ENCODE data around the gene H6PD.

H6PD gene

DNA sequence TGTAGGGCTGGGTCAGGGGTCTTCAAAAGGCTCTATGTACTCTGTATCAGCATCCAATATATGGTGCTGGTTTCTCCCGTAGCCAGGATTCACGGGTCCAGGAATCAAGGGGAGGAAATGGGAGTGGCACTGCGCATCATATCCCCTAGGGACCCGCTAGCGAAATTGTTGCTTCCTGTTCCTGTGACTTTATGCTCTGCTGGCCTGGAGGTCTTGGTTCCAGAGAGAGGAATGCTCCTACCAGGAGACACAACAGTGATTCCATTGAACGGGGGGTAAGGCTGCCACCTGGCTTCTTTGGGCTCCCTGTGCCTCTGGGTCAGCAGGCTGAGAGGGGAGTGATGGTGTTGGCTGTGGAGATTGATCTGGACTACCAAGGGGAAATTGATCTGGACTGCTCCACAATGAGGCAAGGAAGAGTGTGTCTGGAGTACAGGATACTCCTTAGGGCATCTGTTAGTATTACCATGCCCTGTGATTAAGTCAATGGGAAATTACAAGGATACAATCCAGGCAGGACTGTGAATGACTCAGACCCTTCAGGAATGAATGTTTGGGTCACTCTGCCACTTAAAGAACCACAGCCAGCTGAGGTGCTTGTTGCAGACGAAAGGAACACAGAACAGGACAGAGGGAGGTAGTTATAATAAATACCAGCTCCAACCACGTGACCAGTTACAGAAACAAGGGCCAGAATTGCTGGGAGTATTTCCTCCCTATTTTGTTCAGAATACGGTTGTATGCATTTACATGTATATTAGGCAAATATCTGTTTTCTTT is 68.4 kb downstream of the H6PD start:
- no peak for DNase-seq

- DNase-seq = no peak
Measured at GRCh38 chr1:9303916-9304315, 69.3 kb downstream of the H6PD start.

DNA sequence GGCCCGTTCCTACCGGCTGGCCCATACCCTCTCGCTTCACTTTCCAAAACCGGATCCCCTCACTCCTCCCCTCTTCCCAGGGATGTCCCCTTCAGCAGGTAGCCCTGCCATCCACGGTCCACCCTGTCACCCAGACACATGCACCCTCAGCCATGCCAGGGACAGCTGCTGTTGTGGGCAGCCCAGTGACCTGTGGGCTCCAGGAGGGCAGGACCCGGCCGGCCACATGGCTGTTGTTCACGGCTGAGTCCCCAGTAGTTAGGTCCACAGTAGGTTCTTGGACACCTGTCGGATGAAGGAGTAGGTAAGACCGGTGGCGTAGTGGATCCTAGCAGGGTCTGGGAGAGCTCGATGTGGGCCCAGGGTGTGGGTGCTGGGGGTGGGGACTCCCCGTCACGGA is 70.6 kb downstream of the H6PD start:
- no peak for DNase-seq

GRCh38 chr1:9306006-9306405 is 71.4 kb downstream of the H6PD start:
- no peak for DNase-seq

GRCh38 chr1:9307303-9307702 is 72.7 kb downstream of the H6PD start:
- DNase-seq = no peak

DNA sequence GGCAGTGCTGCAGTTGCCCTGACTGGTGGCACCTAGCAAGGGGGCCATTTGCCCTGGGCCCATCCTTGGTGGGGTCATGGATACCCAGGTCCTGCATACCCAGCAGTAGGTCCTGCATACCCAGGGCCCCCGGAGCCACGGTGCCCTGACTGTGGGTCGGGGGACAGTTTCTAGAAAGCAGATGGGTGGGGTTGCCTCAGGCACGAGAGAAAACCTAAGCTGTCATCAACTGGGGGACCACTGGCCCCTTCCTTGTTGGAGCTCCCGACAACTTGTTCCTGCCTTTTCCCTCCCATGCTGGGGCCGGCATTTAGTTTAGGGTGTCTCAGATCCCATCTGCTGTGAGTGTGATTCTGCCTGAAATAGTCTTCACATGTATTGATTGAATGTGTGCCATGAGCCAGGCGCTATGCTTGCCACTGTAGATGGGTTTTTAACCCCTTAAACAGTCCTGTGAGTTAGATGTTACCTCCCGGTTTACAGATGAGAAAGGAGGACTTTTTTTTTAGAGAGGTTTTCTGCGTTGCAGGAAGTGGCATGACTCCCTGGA is 73.7 kb downstream of the H6PD start:
- DNase-seq = no peak

- DNase-seq = no peak
Measured at GRCh38 chr1:9309080-9309479, 74.5 kb downstream of the H6PD start.

DNA sequence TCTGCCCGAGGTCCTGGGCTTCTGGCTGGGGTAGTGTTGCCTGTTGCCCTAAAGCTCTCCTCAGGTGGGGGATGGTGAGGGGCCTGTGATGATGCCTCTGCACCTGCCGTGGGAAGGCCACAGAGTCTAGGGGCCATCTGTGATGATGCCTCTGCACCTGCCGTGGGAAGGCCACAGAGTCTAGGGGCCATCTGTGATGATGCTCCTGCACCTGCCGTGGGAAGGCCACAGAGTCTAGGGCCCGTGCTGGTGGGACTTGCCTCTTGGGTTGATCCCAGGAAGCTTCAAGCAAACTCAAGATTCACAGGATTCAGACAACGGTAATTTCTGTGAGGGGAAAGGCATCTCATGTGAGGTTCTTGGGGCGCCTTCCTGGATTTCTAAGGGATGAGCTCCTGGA is 75.4 kb downstream of the H6PD start:
- DNase-seq = no peak

- DNase-seq = no peak
Measured at GRCh38 chr1:9311029-9311428, 76.5 kb downstream of the H6PD start.

DNA sequence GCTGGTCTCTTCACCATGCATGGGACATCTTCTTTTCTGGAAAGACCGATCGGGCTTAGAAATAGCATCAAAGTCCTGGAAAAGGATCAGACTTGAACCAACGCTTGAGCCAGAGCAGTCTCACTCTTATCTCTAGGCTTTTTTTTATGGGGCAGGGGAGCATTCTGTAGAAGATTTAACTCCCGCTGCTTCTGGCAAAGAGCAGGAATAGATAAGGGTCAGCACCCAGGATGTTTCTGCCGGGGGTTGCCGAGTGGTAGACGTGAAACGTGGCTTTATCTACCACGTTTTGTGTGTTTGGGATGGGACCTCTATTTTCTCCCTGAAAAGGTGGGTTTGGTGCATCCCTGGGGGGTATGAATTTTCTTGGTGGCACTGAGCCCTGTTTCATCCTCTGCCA is 76.9 kb downstream of the H6PD start:
- DNase-seq = no peak

DNA sequence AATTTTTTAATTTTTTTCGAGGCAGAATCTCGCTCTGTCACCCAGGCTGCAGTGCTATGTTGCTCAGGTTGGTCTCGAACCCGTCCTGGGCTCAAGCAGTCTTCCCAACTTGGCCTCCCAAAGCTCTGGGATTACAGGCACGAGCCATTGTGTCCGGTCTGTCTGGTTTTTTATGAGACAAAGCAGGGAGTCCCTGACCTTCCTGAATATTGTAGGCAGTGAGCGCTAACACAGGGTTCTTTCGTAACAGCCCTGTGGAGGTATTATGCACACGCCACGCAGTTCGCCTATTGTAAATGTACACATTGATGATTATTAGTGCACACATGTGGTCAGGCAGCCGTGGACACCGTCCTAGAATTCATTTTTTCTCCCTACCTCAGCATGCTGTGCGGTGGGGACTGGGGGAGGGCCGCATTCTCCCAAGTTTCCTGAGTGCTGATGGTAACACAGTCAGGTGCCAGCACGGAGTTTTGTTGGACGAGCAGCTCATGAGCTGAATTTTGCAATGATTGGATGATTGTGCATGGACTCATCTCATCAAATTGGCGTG is 77.7 kb downstream of the H6PD start:
- no peak for DNase-seq

- DNase-seq = no peak
Measured at GRCh38 chr1:9313576-9313975, 79.0 kb downstream of the H6PD start.

DNA sequence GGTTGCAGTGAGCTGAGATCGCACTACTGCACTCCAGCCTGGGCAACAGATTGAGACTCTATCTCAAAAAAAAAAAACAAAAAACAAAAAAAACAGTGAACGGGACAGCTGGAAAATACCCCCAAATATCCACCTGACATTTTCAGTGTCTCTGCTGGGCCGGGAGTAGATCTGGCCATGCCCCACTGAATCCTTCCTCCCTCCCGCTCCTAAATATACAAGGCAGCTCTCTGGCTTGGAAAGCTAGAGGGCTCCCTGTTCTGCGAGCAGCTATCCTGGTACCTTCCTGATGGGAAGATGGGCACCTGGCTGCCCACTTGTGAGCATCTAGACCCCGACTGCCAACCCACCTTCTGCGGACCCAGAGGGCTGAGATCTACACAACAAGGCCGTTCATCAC is 79.5 kb downstream of the H6PD start:
- no peak for DNase-seq

- no peak for DNase-seq
Measured at GRCh38 chr1:9314711-9315379, 80.3 kb downstream of the H6PD start.

GRCh38 chr1:9315411-9316079 is 81.0 kb downstream of the H6PD start:
- DNase-seq = no peak

DNA sequence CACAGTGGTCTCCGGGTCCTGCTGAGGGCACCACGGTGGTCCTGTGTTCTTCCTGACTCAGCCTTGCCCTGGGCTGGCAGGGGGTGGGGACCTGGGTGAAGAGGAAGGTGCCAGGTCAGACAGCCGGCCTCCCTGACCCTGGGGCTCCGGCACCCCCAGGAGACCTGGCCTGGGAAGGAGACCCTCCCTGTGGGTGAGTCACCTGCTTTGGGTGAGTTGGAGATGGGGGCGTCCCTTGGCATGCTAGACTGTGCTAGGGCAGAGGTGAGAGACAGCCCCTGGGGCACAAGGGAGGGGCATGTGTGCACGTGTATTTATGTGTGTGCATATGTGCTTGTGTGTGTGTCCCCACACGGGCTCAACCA is 81.5 kb downstream of the H6PD start:
- DNase-seq = no peak

DNA sequence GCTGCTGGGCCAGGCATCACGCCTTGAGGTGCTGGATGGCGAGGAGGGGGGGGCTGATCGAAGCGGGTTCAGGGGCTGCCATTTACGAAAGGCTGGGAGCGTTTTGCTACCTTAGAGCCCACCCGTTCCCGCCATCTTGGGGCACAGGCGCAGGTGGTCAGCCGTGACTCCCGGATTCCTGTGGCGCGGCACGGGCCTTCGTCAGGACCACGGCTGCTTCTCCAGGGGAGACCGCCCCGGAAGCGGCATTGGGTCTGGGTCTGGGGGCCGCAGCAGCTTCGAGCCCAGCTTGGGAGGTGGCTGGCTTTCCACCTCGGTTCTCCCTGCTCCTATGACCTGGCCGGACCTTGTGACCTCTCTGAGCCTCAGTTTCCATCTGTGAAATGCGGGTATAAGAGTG is 81.9 kb downstream of the H6PD start:
- no peak for DNase-seq

DNA sequence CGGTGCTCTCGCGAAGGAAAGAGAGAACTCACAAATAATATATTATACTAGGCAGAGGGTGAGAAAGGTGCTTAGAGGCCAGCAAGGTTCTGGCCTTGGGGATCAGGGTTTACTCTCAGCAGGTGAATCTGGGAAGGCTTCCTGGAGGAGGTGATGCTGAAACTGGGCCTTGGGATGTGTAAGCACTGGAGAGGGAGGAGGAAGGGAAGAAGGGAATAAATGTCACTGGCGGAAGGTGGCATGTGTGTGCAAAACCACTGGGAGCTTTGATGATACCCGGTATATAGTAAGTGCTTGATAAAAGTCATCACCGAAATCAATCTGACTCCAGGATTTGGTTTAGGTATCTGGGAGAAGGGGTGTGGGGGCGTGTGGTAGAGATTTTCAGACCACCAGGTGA is 82.5 kb downstream of the H6PD start:
- DNase-seq = no peak

DNA sequence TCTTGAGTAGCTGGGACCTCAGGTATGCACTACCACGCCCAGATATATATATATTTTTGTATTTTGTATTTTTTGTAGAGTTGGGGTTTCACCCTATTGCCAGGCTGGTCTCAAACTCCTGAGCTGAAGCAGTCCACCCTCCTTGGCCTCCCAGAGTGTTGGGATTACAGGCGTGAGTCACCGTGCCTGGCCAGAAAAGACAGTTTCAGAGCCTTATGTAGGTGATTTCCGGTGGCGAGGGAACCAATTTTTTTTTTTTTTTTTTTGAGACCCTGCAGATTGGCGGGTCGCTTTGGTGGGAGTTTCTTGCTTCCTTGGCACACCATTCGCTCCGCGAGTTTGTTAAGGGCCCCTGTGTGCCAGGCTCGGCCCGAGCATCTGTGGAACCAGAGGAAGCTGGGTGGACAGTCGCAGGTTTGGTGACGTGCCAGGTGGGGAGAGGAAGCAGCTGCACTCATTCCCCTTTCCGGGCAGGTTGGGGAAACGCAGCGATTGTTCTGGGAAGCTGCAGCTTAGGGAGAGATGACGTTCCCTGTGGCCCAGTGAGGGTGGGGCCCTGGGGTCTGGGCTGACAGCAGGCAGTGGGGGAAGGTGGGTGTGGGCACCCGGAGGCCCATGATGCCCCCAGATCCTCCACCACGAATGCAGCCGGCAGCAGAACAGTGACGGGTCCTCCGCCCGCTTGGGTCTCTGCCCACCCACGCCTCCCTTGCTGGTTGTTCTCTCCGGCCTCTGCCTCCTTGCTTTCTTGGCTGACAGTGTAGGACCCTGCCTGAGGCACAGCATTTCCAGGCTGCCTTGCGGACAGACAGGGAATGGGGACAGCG is 83.2 kb downstream of the H6PD start:
- no peak for DNase-seq

GRCh38 chr1:9319208-9319788 is 84.7 kb downstream of the H6PD start:
- DNase-seq = no peak

DNA sequence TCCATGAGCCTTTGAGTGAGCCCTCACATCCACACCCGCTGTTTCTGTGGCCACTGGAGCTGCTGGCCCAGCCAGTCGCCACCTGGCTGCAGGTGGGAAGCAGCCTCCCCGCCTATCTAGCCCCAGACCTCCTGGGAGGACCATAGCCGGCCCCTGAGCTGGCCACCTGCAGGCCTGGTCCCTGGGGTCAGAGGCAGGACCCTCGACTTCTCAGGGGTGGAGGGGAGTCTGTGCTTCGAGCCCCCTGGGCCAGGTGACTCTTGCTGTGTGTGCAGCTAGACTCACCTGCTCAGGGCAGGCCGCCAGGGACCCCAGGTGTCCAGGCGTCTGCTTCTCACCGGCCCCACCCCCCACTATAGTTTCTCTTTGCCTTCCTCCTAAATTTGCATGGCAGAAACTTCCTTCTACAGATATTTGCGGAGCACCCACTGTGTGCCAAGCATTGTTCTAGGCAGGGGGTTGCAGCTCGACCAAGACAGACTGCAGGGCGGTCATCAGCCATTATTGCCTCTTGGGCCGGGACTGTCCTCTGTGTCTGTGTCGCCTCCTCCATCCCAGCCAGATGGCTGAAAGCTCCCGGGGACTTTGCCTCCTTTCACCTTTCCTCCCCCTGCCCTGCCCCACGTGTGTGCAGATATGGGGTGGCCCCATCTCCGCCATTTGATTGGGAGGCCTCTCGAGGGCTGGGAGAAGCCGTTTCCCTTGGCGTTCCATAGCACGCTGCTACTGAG is 85.4 kb downstream of the H6PD start:
- no peak for DNase-seq
